ENCODE data around the gene GNB5. TPM values are rescaled to one million over a fixed set of nuclear protein-coding genes. Genes with fewer than 3 reads are reported as not detected.

Gene GNB5
- total RNA-seq, 1 donor from 2014 or later: 64.2 TPM

GRCh38 chr15:52155878-52156277 lies 35.3 kb downstream of the GNB5 start:
- intact Hi-C loops (cut with micrococcal nuclease): no loop called here

GRCh38 chr15:52154896-52155865 lies 36.0 kb downstream of the GNB5 start:
- no peak for TF ChIP-seq CTCF (IDR thresholded peaks at IDR 0.05)
- Mint-ChIP-seq H3K4me3 (no peak overlapping the region), H3K27ac (no peak overlapping the region), H3K4me1 (peaks cover 23% of the 10 kb centered on the region), H3K9me3 (no peaks in the 10 kb centered on the region), H3K27me3 (no peaks in the 10 kb centered on the region), H3K36me3 (ENCODE audit: low read depth) (peaks cover 72% of the 10 kb centered on the region)
- POLR2A ChIA-PET: interaction anchor here (1.5 kb wide), 1 partner anchor 24 kb away, joined by 4 read pairs; no protein-coding TSS in a partner anchor
- no peak for DNase-seq
- intact Hi-C loops (cut with micrococcal nuclease): no loop called here
- CTCF ChIA-PET: no interaction called here
- no peak for ATAC-seq (ENCODE audit: low read depth)

More at GRCh38 chr15:52155878-52156277, 35.3 kb downstream of the GNB5 start:
- ChIA-PET CTCF (no interaction called here), POLR2A (interaction anchor here (1.5 kb wide), 1 partner anchor 24 kb away, joined by 4 read pairs; no protein-coding TSS in a partner anchor)
- ATAC-seq (ENCODE audit: low read depth) (no peak), DNase-seq (no peak)
- Mint-ChIP-seq H3K27ac (no peak overlapping the region), H3K4me3 (no peak overlapping the region), H3K4me1 (peaks cover 16% of the 10 kb centered on the region), H3K9me3 (no peaks in the 10 kb centered on the region), H3K36me3 (ENCODE audit: low read depth) (peaks cover 70% of the 10 kb centered on the region), H3K27me3 (no peaks in the 10 kb centered on the region)
- no peak for TF ChIP-seq CTCF (IDR thresholded peaks at IDR 0.05)

- Mint-ChIP-seq H3K36me3 (ENCODE audit: low read depth) (peaks cover 72% of the 10 kb centered on the region), H3K4me1 (peaks cover 23% of the 10 kb centered on the region), H3K27me3 (no peaks in the 10 kb centered on the region), H3K27ac (no peak overlapping the region), H3K4me3 (no peak overlapping the region), H3K9me3 (no peaks in the 10 kb centered on the region)
- DNase-seq (no peak), ATAC-seq (ENCODE audit: low read depth) (no peak)
- CTCF ChIA-PET: interaction anchor here (1.0 kb wide), 1 partner anchor 54 kb away, joined by 3 read pairs; no protein-coding TSS in a partner anchor
- no peak for TF ChIP-seq CTCF (IDR thresholded peaks at IDR 0.05)
- intact Hi-C loops (cut with micrococcal nuclease): no loop called here
- POLR2A ChIA-PET: interaction anchor here (1.5 kb wide), 1 partner anchor 25 kb away, joined by 4 read pairs; no protein-coding TSS in a partner anchor
Measured at GRCh38 chr15:52153900-52154895, 37.0 kb downstream of the GNB5 start.

- Mint-ChIP-seq H3K27ac (peak overlapping the region; percentile 66), H3K9me3 (no peaks in the 10 kb centered on the region), H3K4me3 (no peak overlapping the region), H3K27me3 (no peaks in the 10 kb centered on the region), H3K36me3 (ENCODE audit: low read depth) (peaks cover 85% of the 10 kb centered on the region), H3K4me1 (peaks cover 23% of the 10 kb centered on the region)
- TF ChIP-seq CTCF (IDR thresholded peaks at IDR 0.05): no peak
- ATAC-seq (ENCODE audit: low read depth) (no peak), DNase-seq (no peak)
- ChIA-PET CTCF (no interaction called here), POLR2A (no interaction called here)
- intact Hi-C loops (cut with micrococcal nuclease): no loop called here
Measured at GRCh38 chr15:52151353-52151752, 39.8 kb downstream of the GNB5 start.
